HG02870 (cell line): ENCODE data around the gene RASSF6.
"Not testable (repeated sequence)": the region's sequence is repeated elsewhere in the genome, so short reads cannot be mapped to it uniquely, and the experiment has no call there.

Experiments used
- ATAC-seq: cut with Tn5 transposase; IDR thresholded peaks from one replicate; pipeline ENCODE4 v1.9.1; 2021; ENCODE audit warnings: mild to moderate bottlenecking, moderate library complexity; ENCODE audit not compliant: unreplicated experiment

Gene RASSF6

GRCh38 chr4:73613130-73613529 lies 7.1 kb downstream of the RASSF6 start:
- no peak for ATAC-seq

DNA sequence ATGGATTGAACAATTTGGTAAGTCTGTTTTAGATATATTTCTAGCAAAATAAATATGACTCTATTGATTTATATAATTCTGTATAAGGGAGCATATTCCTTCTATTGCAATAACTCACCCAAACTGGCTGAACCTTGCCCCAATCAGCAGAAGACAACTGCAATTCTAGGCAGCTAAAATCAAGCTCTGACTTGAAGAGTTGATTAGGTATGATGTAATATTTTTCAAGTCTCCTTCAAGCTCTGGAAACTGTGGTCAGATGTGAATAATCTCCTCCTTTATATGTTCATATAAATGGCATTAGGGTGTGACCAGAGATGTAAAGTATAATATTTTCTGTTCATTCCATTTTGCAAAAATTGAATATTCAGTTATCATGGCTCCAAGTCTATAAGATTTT lies 8.2 kb downstream of the RASSF6 start:
- ATAC-seq: no peak

GRCh38 chr4:73609706-73610105 lies 10.5 kb downstream of the RASSF6 start:
- no peak for ATAC-seq

DNA sequence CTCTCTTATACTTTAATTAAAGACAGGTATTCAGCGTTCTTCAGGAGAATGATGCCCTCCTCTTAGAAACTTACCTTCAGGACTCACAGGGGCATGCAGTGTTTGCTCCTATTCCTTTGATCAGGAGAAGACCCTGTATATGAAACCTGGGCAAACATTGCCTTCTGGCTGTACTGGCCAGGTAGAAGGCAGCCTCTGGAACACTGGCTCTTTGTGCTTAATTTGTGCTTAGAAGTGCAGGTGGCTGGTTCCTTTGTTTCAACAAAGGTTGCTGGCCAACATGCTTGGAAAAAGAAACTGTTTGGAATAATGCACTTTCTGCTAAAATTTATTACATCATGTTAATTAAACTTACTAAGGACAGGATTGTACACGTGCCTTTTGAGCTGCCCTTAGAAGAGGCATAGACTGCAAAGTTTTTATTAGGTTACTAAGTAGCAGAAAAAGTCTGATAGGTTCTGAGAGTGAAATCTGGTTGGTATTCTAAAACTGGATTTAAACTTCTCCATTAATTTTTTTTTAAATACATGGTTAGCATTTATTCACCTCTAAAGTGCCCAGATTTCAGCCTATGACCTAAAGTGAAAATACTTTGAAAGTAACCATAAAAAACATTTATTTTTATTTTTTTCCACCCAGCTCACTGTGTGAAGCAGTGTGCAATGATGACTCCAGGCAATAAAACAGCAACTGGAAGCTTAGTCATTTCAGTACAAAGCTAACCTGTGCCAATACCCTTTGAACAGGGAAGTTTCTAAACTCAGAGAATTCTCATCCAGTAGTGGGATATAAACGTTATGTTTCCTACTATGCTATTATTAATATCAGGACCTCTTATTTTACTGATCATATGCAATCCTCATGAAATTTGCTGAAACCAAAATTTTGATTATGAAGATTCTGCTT lies 11.3 kb downstream of the RASSF6 start:
- ATAC-seq: no peak

DNA sequence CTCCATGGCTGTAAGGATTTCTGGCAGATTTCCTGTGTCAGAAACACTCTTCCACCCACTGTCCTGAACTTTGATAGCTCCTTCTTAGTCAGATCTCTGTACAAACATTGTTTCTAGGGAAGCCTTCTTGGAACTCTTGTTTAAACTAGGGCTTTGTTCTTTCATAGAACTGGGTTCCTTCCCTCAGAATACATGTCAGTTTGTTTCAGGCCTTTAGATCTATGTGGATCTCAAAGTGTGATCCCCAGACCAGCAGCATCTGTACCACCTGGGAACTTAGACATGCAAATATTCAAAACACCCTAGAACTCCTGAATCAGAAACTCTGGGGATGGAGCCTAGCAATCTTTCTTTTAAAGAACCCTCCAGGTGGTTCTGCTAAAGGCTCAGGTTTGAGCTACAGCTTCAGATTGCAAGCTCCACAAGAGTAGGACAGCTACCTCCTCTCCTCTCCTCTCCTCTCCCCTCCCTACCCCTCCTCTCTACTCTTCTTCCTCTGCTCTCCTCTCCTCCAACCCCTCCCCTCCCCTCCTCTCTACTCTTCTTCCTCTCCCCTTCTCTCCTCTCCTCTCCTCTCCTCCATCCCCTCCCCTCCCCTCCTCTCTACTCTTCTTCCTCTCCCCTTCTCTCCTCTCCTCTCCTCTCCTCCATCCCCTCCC lies 12.7 kb downstream of the RASSF6 start:
- ATAC-seq: no peak

- ATAC-seq: peak; percentile 62
Measured at GRCh38 chr4:73606465-73606974, 13.7 kb downstream of the RASSF6 start.

- ATAC-seq: no peak
Measured at GRCh38 chr4:73603854-73604584, 16.2 kb downstream of the RASSF6 start.

DNA sequence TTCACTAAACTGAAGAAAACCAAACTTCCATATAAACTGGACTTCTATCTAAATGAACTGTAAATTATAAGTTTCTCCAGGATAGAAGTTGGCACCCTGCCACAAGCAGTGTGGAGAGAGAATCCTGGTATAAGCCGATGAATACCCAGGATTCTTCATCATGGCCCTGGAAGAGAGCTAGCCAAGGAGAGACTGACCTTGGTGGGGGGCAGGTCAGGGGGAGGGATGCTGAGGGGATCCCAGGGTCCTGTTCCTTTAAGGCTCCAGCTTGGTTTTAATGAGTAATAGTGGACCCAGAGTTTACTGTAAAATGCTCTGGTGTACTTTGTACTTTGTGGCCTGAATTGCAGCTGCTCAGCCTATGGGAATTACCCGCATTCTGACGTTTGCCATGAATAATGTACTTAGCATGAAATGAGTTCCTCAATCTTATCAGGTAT lies 16.9 kb downstream of the RASSF6 start:
- ATAC-seq: peak; percentile 53

- ATAC-seq: no peak
Measured at GRCh38 chr4:73600954-73601353, 19.3 kb downstream of the RASSF6 start.

GRCh38 chr4:73599182-73599581 lies 21.1 kb downstream of the RASSF6 start:
- ATAC-seq: no peak

GRCh38 chr4:73597594-73597993 lies 22.6 kb downstream of the RASSF6 start:
- ATAC-seq: no peak

- ATAC-seq: not testable (repeated sequence)
Measured at GRCh38 chr4:73597183-73597582, 23.1 kb downstream of the RASSF6 start.

DNA sequence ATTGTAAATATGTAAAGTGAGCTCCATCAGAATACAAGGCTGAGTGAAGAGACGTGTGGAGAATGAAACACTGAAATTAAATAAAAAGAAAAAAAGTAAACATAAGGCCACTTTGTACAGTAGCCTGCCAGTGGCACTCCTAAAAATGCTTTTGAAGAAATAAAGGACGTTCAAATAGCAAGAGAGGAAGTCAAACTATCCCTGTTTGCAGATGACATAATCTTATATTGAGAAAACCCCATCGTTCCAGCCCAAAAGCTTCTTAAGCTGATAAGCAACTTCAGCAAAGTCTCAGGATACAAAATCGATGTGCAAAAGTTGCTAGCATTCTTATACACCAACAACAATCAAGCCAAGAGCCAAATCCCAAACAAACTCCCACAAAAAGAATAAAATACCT lies 24.2 kb downstream of the RASSF6 start:
- ATAC-seq: no peak

GRCh38 chr4:73593631-73594241 lies 26.5 kb downstream of the RASSF6 start:
- no peak for ATAC-seq

- ATAC-seq: peak; percentile 95
Measured at GRCh38 chr4:73589887-73590801, 30.1 kb downstream of the RASSF6 start.

GRCh38 chr4:73589261-73589847 lies 30.9 kb downstream of the RASSF6 start:
- peak; percentile 10 for ATAC-seq

DNA sequence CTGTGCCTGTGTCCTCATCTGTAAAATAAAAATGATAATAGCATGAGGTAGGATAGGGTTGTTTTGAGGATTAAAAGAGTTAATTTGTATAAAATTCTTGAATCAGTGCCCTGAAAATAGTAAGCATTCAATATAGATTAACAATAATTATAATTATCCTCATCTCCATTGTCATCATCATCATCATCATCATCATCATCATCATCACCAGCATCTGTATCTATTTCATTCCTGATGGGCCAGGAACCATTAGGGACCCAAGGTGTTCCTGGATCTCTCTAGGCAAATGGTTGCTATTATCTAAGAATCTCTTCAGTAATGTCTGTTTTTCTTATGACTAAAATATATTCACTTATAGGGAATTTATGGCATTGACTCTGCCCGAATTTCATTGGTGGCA lies 31.6 kb downstream of the RASSF6 start:
- no peak for ATAC-seq

- ATAC-seq: no peak
Measured at GRCh38 chr4:73586666-73587065, 33.6 kb downstream of the RASSF6 start.

DNA sequence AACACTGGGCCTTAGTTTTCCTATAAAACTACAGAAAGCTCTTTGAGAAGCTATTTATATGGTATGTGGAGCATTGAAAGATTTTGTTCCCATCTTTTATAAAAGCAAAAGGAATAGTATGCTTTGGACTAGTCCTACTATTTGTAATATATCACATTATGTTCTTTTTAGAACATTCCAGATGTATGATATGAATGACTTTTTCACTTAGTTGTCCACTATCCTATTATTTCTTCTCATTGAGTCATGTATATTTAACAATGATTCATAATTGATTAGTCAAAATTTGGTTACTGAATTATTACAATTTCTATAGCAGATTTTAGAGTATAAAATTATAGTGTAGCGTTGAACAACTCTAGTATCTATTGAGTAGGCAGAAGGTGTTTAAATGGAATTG lies 34.2 kb downstream of the RASSF6 start:
- ATAC-seq: no peak
